Measurements from ENCODE around the gene LNX1. TPM values are rescaled to one million over a fixed set of nuclear protein-coding genes. Genes with fewer than 3 reads are reported as not detected.

The LNX1 gene
- total and polyA plus RNA-seq, 4 experiments from 2014 or later = 0.44 to 0.78 TPM; not detected in 2

DNA sequence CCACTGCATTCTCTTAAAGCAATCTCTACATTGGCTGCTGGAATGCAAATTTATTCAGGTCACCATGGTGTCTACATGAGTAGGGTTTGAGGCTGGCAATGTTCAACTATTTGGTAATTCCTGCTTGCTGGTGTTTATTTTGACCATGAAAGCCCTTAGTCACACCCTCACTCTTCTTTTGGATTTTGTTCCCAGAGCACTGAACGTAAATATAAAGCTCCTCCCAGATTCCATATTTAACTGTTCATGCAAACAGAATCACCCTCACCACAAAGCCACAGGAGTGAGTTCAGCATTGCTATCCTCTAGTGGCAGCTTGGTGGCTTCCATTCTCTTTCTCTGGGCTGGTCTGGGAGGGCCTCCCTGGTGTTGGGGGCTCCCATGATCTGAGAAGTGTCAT, 82.8 kb downstream of the LNX1 start:
- no peak for DNase-seq
- H3K27me3 ChIP-seq (ENCODE audit: insufficient read depth, low read length) = no peaks in the 10 kb centered on the region
- intact Hi-C loops (cut with micrococcal nuclease) = no loop called here
- no peaks in the 10 kb centered on the region for H3K9me3 ChIP-seq (ENCODE audit: control insufficient read depth in 1 of 2, low read length in 2 of 2)
- no peaks in the 10 kb centered on the region for H3K36me3 Mint-ChIP-seq
- H3K4me1 ChIP-seq (ENCODE audit: insufficient read depth, low read length) = no peaks in the 10 kb centered on the region
- no peak overlapping the region for H3K27ac Mint-ChIP-seq
- H3K27ac ChIP-seq (ENCODE audit: low read depth, low read length) = no peak overlapping the region
- no peak overlapping the region for H3K4me3 Mint-ChIP-seq
- no peak overlapping the region for H3K4me3 ChIP-seq (ENCODE audit: low read length in 2 of 2)
- peaks cover 0 to 2% (median 0%) of the 10 kb centered on the region in 8 donors for H3K9me3 Mint-ChIP-seq
- ChIA-PET CTCF (ENCODE audit: partially characterized antibody) (interaction anchor here (1.4 kb wide), 1 partner anchor 13 kb away, joined by 4 read pairs; no protein-coding TSS in a partner anchor), POLR2A (ENCODE audit: partially characterized antibody) (no interaction called here)
- no peaks in the 10 kb centered on the region for H3K36me3 ChIP-seq (ENCODE audit: insufficient read depth, low read length)
- H3K4me1 Mint-ChIP-seq = no peaks in the 10 kb centered on the region
- H3K27me3 Mint-ChIP-seq = peaks cover 5 to 7% of the 10 kb centered on the region in 2 donors

DNA sequence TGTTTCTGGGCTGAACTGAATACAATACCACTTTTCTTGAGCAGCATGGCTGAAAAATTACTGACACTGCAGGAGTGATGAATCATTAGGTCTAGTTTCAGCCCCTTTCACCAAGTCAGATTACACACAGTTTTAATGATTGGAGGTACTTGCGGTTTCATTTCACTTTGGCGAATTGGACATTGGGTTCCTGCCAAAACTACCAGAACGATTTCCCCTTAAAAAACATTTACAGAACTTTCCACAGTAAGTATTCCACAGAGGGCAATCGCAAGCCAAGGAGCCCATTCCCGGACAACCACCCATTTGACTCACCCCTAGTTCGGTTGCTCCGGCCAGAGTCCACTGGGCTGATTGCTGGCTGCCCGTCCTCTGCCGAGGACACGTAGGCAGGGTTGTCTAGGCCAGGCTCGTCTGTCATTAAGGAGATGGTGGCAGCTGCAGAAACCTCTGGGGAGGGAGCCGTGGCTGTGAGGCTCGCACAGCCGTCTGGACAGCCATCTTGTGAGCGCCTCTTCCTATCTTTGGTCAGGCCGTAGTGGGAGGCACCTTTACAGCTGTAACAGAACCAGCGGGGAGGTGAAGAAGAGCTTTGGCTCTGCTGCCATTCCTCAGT, 83.5 kb downstream of the LNX1 start:
- Histone ChIP-seq H3K27ac (ENCODE audit: low read depth, low read length) (no peak overlapping the region), H3K36me3 (ENCODE audit: insufficient read depth, low read length) (no peaks in the 10 kb centered on the region), H3K27me3 (ENCODE audit: insufficient read depth, low read length) (no peaks in the 10 kb centered on the region), H3K4me3 (ENCODE audit: low read length in 2 of 2) (no peak overlapping the region), H3K9me3 (ENCODE audit: control insufficient read depth in 1 of 2, low read length in 2 of 2) (no peaks in the 10 kb centered on the region), H3K4me1 (ENCODE audit: insufficient read depth, low read length) (no peaks in the 10 kb centered on the region)
- ChIA-PET POLR2A (ENCODE audit: partially characterized antibody) (no interaction called here), CTCF (ENCODE audit: partially characterized antibody) (no interaction called here)
- DNase-seq = no peak
- peaks cover 3 to 7% of the 10 kb centered on the region in 2 donors for H3K27me3 Mint-ChIP-seq
- no peaks in the 10 kb centered on the region for H3K4me1 Mint-ChIP-seq
- no peaks in the 10 kb centered on the region for H3K36me3 Mint-ChIP-seq
- intact Hi-C loops (cut with micrococcal nuclease) = no loop called here
- no peak overlapping the region for H3K4me3 Mint-ChIP-seq
- peaks cover 0 to 2% (median 0%) of the 10 kb centered on the region in 8 donors for H3K9me3 Mint-ChIP-seq
- no peak overlapping the region for H3K27ac Mint-ChIP-seq

DNA sequence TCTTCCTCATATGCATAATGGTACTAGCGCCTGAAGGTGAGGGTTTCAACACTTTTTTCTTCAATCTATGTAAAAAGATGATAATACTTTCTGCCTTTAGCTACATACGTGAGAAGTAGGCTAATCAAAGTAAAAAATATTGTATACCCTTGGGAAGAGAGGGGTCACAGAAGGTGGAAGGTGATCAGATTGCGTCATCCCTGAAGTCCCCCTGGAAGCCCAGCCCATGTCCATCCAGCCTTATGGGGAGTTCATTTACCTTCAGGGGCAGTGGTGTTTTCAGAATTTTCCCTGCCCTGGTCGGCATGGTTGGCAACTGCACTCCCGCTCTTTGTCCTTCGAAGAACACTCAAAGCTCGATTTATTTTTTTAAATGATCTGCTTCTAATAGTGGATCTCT, 84.2 kb downstream of the LNX1 start:
- CTCF ChIA-PET (ENCODE audit: partially characterized antibody) = no interaction called here
- H3K27me3 Mint-ChIP-seq = peaks cover 3 to 7% of the 10 kb centered on the region in 2 donors
- Histone ChIP-seq H3K4me3 (ENCODE audit: low read length in 2 of 2) (no peak overlapping the region), H3K9me3 (ENCODE audit: control insufficient read depth in 1 of 2, low read length in 2 of 2) (no peaks in the 10 kb centered on the region), H3K27ac (ENCODE audit: low read depth, low read length) (no peak overlapping the region), H3K36me3 (ENCODE audit: insufficient read depth, low read length) (no peaks in the 10 kb centered on the region), H3K4me1 (ENCODE audit: insufficient read depth, low read length) (no peaks in the 10 kb centered on the region), H3K27me3 (ENCODE audit: insufficient read depth, low read length) (no peaks in the 10 kb centered on the region)
- no peak overlapping the region for H3K4me3 Mint-ChIP-seq
- no peak overlapping the region for H3K27ac Mint-ChIP-seq
- no peaks in the 10 kb centered on the region for H3K36me3 Mint-ChIP-seq
- POLR2A ChIA-PET (ENCODE audit: partially characterized antibody) = no interaction called here
- intact Hi-C loops (cut with micrococcal nuclease) = no loop called here
- no peaks in the 10 kb centered on the region for H3K4me1 Mint-ChIP-seq
- DNase-seq = no peak
- H3K9me3 Mint-ChIP-seq = peaks cover 0 to 2% (median 0%) of the 10 kb centered on the region in 8 donors

DNA sequence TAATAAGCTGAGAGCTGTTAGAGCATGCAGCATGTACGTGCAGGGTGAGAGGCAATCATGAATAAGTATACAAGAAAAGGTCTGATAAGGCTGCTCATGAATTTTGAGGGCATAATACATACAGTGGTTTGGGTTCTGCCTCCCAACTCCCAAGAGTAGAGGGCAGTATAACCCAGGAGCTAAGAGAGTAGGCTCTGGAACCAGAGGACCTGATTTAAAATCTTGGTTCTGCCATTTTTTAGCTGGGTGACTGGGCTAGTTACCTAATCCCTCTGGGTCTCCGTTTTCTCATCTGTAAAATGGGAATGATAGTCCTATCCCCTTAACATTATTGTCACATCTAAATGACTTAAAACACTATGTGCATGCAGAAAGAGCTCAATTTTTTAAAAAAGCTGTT, 85.3 kb downstream of the LNX1 start:
- Histone ChIP-seq H3K9me3 (ENCODE audit: control insufficient read depth in 1 of 2, low read length in 2 of 2) (no peaks in the 10 kb centered on the region), H3K4me3 (ENCODE audit: low read length in 2 of 2) (no peak overlapping the region), H3K36me3 (ENCODE audit: insufficient read depth, low read length) (no peaks in the 10 kb centered on the region), H3K27me3 (ENCODE audit: insufficient read depth, low read length) (no peaks in the 10 kb centered on the region), H3K4me1 (ENCODE audit: insufficient read depth, low read length) (no peaks in the 10 kb centered on the region), H3K27ac (ENCODE audit: low read depth, low read length) (no peak overlapping the region)
- Mint-ChIP-seq H3K27me3 (peaks cover 3 to 7% of the 10 kb centered on the region in 2 donors), H3K4me1 (no peaks in the 10 kb centered on the region), H3K4me3 (no peak overlapping the region), H3K9me3 (peaks cover 0 to 2% (median 0%) of the 10 kb centered on the region in 8 donors), H3K27ac (no peak overlapping the region), H3K36me3 (no peaks in the 10 kb centered on the region)
- intact Hi-C loops (cut with micrococcal nuclease) = no loop called here
- DNase-seq = no peak
- CTCF ChIA-PET (ENCODE audit: partially characterized antibody) = no interaction called here
- POLR2A ChIA-PET (ENCODE audit: partially characterized antibody) = no interaction called here

DNA sequence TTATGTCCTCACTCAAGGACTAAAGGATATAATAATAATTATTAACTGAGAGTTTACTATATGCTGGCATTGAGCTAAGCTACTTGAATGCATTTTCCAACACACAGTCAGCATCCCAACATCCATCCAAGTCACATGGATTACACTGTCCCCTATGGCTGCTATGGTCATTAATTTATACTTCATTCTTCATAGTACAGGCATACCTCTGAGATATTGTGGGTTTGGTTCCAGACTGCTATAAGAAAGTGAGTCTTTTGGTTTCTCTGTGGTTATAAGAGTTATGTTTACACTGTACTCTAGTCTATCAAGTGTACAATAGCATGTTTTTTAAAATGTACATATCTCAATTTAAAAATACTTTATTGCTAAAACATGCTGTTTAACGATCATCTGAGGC, 89.2 kb downstream of the LNX1 start:
- H3K4me3 Mint-ChIP-seq = no peak overlapping the region
- H3K4me1 Mint-ChIP-seq = no peaks in the 10 kb centered on the region

DNA sequence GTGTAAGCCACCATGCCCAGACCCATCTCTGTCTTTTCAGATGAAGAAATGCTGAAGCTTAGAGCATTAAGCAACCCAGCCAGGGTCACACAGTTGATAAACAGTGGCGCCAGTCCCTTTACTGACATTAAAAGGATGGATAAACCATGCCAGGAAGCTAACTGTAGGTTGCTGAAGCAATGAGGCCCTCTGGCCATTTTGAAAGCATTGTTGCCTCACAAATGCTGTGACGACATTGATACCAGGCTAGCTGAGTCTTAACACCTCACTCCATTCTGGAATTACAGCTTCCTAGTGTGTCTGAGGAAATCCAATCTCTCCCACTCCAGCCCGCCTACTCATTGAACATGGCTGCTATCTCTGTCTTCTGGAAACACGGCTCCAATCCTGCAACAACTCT, 89.7 kb downstream of the LNX1 start:
- H3K27ac Mint-ChIP-seq = no peak overlapping the region
- Histone ChIP-seq H3K36me3 (ENCODE audit: insufficient read depth, low read length) (no peaks in the 10 kb centered on the region), H3K4me3 (ENCODE audit: low read length in 2 of 2) (no peak overlapping the region), H3K4me1 (ENCODE audit: insufficient read depth, low read length) (no peaks in the 10 kb centered on the region), H3K9me3 (ENCODE audit: control insufficient read depth in 1 of 2, low read length in 2 of 2) (no peaks in the 10 kb centered on the region), H3K27ac (ENCODE audit: low read depth, low read length) (no peak overlapping the region), H3K27me3 (ENCODE audit: insufficient read depth, low read length) (no peaks in the 10 kb centered on the region)
- H3K27me3 Mint-ChIP-seq = peaks cover 2 to 3% of the 10 kb centered on the region in 2 donors
- H3K36me3 Mint-ChIP-seq = no peaks in the 10 kb centered on the region
- H3K4me3 Mint-ChIP-seq = no peak overlapping the region
- peaks cover 0 to 2% (median 0%) of the 10 kb centered on the region in 8 donors for H3K9me3 Mint-ChIP-seq
- ChIA-PET CTCF (ENCODE audit: partially characterized antibody) (no interaction called here), POLR2A (ENCODE audit: partially characterized antibody) (no interaction called here)
- no peak for DNase-seq
- intact Hi-C loops (cut with micrococcal nuclease) = no loop called here
- H3K4me1 Mint-ChIP-seq = no peaks in the 10 kb centered on the region

More for the DNA sequence above, 89.2 kb downstream of the LNX1 start:
- POLR2A ChIA-PET (ENCODE audit: partially characterized antibody) = no interaction called here
- Histone ChIP-seq H3K9me3 (ENCODE audit: control insufficient read depth in 1 of 2, low read length in 2 of 2) (no peaks in the 10 kb centered on the region), H3K36me3 (ENCODE audit: insufficient read depth, low read length) (no peaks in the 10 kb centered on the region), H3K27me3 (ENCODE audit: insufficient read depth, low read length) (no peaks in the 10 kb centered on the region), H3K4me1 (ENCODE audit: insufficient read depth, low read length) (no peaks in the 10 kb centered on the region), H3K27ac (ENCODE audit: low read depth, low read length) (no peak overlapping the region), H3K4me3 (ENCODE audit: low read length in 2 of 2) (no peak overlapping the region)
- H3K9me3 Mint-ChIP-seq = peaks cover 0 to 2% (median 0%) of the 10 kb centered on the region in 8 donors
- peaks cover 2 to 3% of the 10 kb centered on the region in 2 donors for H3K27me3 Mint-ChIP-seq
- intact Hi-C loops (cut with micrococcal nuclease) = no loop called here
- no peak for DNase-seq
- no peaks in the 10 kb centered on the region for H3K36me3 Mint-ChIP-seq
- no peak overlapping the region for H3K27ac Mint-ChIP-seq
- CTCF ChIA-PET (ENCODE audit: partially characterized antibody) = no interaction called here

DNA sequence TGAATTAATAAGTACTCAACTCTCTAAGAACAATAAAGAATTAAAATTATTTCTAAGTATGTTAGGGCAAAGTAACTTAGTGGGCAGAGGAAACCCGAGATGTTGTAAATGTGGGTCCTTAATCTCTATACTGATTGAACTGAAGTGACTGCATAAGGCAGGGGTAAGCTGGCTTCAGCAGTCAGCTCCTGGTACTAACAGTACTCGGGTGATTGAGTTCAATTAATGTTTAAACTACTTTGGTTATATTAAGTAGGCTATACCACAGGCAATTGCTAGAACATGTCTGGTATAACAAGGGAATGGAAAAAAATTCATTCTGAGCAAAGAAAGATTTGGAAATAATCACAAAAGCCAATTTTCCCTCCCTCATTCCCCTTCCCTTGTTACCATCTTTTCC, 90.7 kb downstream of the LNX1 start:
- POLR2A ChIA-PET (ENCODE audit: partially characterized antibody) = no interaction called here
- peaks cover 0 to 2% (median 0%) of the 10 kb centered on the region in 8 donors for H3K9me3 Mint-ChIP-seq
- no peak overlapping the region for H3K4me3 ChIP-seq (ENCODE audit: low read length in 2 of 2)
- H3K9me3 ChIP-seq (ENCODE audit: control insufficient read depth in 1 of 2, low read length in 2 of 2) = no peaks in the 10 kb centered on the region
- no peaks in the 10 kb centered on the region for H3K36me3 ChIP-seq (ENCODE audit: insufficient read depth, low read length)
- no peaks in the 10 kb centered on the region for H3K36me3 Mint-ChIP-seq
- intact Hi-C loops (cut with micrococcal nuclease) = no loop called here
- no peak overlapping the region for H3K27ac ChIP-seq (ENCODE audit: low read depth, low read length)
- H3K4me1 ChIP-seq (ENCODE audit: insufficient read depth, low read length) = no peaks in the 10 kb centered on the region
- H3K27ac Mint-ChIP-seq = no peak overlapping the region
- no peaks in the 10 kb centered on the region for H3K27me3 ChIP-seq (ENCODE audit: insufficient read depth, low read length)
- H3K27me3 Mint-ChIP-seq = peaks cover under 1% of the 10 kb centered on the region in 2 donors
- CTCF ChIA-PET (ENCODE audit: partially characterized antibody) = no interaction called here
- no peak overlapping the region for H3K4me3 Mint-ChIP-seq
- DNase-seq = no peak
- no peaks in the 10 kb centered on the region for H3K4me1 Mint-ChIP-seq

DNA sequence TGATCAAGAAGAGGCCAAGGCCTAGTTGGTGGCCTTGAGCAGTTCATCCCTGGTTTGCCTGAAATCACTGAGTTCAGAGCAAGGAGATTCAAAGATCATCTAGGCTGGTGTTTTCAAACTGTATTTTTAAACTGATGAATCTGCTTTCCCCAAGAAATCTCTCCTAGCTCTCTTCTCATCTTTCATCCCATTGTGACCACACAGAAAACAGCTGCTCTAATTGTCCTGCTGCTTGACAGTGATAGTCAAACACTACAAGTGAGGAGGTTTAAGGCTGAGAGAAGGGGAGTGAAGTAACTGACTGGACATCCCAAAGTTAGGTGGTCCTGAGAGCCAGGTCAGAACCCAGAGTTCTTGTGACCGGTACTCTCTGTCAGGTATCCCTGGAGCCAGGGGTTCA, 91.5 kb downstream of the LNX1 start:
- DNase-seq = no peak
- H3K4me3 Mint-ChIP-seq = no peak overlapping the region
- no peaks in the 10 kb centered on the region for H3K9me3 ChIP-seq (ENCODE audit: control insufficient read depth in 1 of 2, low read length in 2 of 2)
- ChIA-PET CTCF (ENCODE audit: partially characterized antibody) (no interaction called here), POLR2A (ENCODE audit: partially characterized antibody) (no interaction called here)
- H3K27ac ChIP-seq (ENCODE audit: low read depth, low read length) = no peak overlapping the region
- H3K9me3 Mint-ChIP-seq = peaks cover 0 to 2% (median 0%) of the 10 kb centered on the region in 8 donors
- no peak overlapping the region for H3K27ac Mint-ChIP-seq
- no peaks in the 10 kb centered on the region for H3K36me3 Mint-ChIP-seq
- intact Hi-C loops (cut with micrococcal nuclease) = no loop called here
- H3K36me3 ChIP-seq (ENCODE audit: insufficient read depth, low read length) = no peaks in the 10 kb centered on the region
- no peaks in the 10 kb centered on the region for H3K27me3 Mint-ChIP-seq
- H3K4me1 ChIP-seq (ENCODE audit: insufficient read depth, low read length) = no peaks in the 10 kb centered on the region
- no peak overlapping the region for H3K4me3 ChIP-seq (ENCODE audit: low read length in 2 of 2)
- H3K4me1 Mint-ChIP-seq = no peaks in the 10 kb centered on the region
- no peaks in the 10 kb centered on the region for H3K27me3 ChIP-seq (ENCODE audit: insufficient read depth, low read length)

Measured in CD4-positive, alpha-beta memory T cell (primary cell).